ENCODE results near the gene SPC24.

Gene SPC24

GRCh38 chr19:11196406-11197287 lies 41.1 kb upstream of the SPC24 start:
- DNase-seq (ENCODE audit: low read depth), result peak; percentile 16
- no peak for TF ChIP-seq CTCF (IDR thresholded peaks at IDR 0.05; ENCODE audit: insufficient read depth, low read depth, low read length, missing control alignments)
- H3K4me3 ChIP-seq (ENCODE audit: low read length), result peak overlapping the region; percentile 66

- H3K4me3 ChIP-seq (ENCODE audit: low read length), result no peak overlapping the region
- DNase-seq (ENCODE audit: low read depth), result no peak
- no peak for TF ChIP-seq CTCF (IDR thresholded peaks at IDR 0.05; ENCODE audit: insufficient read depth, low read depth, low read length, missing control alignments)
Measured at GRCh38 chr19:11195681-11196080, 40.1 kb upstream of the SPC24 start.

- no peak for DNase-seq (ENCODE audit: low read depth)
- no peak for TF ChIP-seq CTCF (IDR thresholded peaks at IDR 0.05; ENCODE audit: insufficient read depth, low read depth, low read length, missing control alignments)
- H3K4me3 ChIP-seq (ENCODE audit: low read length), result no peak overlapping the region
Measured at GRCh38 chr19:11194656-11195558, 39.3 kb upstream of the SPC24 start.

GRCh38 chr19:11194173-11194572 lies 38.6 kb upstream of the SPC24 start:
- DNase-seq (ENCODE audit: low read depth), result no peak
- no peak overlapping the region for H3K4me3 ChIP-seq (ENCODE audit: low read length)
- TF ChIP-seq CTCF (IDR thresholded peaks at IDR 0.05; ENCODE audit: insufficient read depth, low read depth, low read length, missing control alignments), result no peak

- DNase-seq (ENCODE audit: low read depth), result no peak
- H3K4me3 ChIP-seq (ENCODE audit: low read length), result no peak overlapping the region
- no peak for TF ChIP-seq CTCF (IDR thresholded peaks at IDR 0.05; ENCODE audit: insufficient read depth, low read depth, low read length, missing control alignments)
Measured at GRCh38 chr19:11192957-11193939, 37.7 kb upstream of the SPC24 start.

GRCh38 chr19:11191934-11192333 lies 36.4 kb upstream of the SPC24 start:
- no peak for TF ChIP-seq CTCF (IDR thresholded peaks at IDR 0.05; ENCODE audit: insufficient read depth, low read depth, low read length, missing control alignments)
- no peak overlapping the region for H3K4me3 ChIP-seq (ENCODE audit: low read length)
- no peak for DNase-seq (ENCODE audit: low read depth)
